ENCODE measurements around the gene SCGB3A1.

SCGB3A1 gene, protein sequence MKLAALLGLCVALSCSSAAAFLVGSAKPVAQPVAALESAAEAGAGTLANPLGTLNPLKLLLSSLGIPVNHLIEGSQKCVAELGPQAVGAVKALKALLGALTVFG
- total RNA-seq: 0.44 to 0.82 reads per million in 2 donors

DNA sequence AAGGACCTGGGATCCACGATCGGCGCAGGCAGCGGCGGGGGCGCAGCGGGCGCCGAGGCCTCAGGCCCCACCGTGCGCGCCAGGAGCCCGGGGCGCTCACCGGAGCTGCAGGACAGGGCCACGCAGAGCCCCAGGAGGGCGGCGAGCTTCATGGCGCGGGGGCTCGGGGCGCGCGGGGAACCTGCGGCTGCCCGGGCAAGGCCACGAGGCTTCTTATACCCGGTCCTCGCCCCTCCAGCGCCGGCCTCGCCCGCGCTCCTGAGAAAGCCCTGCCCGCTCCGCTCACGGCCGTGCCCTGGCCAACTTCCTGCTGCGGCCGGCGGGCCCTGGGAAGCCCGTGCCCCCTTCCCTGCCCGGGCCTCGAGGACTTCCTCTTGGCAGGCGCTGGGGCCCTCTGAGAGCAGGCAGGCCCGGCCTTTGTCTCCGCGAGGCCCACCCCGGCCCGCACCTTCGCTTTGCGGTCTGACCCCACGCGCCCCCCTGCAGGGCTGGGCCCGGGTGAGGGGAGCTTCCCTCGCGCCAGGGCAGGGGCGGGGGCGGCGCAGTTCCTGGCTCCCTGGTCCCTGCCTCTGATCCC is at the start of gene SCGB3A1:
TSS of gene SCGB3A1 (minus strand) at position 189 of the 577 bp plus-strand sequence. CDS start at position 152, 37 bp downstream.
- DNase-seq: no peak

DNA sequence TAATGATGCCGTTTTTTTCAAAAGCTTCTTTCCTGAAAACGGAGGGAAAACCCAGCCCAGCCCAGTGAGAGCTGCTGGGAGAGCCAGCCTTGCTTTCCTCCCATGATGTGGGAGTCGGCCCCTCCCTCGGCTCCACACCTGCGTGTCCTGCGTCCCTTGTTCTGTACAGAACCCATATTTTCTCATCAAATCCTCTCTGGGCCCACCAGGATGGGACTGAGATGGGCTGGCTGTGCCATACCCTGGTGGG is 49.2 kb upstream of the SCGB3A1 start:
- no peak for DNase-seq

DNA sequence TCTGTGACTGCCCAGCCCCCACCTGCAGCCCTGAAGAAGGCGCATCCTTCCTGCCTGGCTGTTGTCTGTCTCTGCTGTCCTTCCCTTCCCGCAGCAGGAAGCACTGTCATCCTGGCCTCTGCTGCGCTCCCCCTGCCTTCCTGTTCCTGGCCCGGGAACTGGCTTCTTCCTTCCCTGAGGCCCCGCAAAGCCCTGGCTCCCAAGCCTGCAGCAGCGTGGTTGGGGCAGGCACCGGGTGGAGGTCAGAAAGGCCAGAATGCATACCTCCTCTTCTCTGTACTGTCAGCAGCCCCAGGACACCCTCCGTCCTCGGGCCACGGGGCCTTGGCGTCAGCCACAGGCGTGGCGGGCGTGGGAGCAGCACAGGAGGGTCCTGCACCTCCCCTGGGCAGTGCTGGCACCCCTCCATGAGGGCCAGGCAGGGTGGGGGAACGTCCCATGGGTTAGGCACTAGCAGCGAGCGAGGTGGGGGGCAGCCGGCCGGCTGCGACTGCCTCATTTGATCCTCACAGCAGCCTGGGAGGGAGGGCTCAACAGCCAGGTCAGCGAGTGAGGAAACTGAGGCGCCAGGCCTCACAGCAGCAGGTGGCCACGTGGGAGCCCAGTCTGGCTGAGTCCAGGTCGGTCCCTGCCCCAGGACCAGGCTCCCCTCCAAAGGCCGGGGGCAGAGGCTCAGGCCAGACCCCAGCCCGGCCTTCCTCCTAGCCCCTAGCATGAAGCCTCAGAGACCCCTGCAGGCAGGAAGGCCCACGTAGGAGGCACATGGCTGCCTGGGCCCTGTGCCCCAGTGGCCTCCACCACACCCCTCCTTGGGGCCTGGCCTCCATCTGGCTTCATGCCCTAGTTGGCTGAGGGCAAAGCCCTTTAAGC is 48.7 kb upstream of the SCGB3A1 start:
- no peak for DNase-seq

DNA sequence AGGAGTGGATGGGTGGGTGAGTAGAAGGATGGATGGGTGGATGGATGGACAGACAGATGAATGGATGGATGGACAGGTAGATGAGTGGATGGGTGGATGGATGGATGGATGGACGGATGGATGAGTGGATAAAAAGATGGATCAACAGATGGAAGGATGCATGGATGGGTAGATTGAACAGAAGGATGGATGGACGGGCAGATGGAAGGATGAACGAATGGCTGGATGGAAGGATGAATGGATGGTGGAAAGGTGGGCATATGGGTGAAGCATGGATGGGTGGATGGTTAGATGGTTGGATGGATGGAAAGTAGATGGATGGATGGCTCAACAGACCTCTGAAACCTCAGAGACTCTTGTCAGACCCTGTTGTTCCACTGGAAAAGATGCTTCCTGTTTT is 48.0 kb upstream of the SCGB3A1 start:
- no peak for DNase-seq

DNA sequence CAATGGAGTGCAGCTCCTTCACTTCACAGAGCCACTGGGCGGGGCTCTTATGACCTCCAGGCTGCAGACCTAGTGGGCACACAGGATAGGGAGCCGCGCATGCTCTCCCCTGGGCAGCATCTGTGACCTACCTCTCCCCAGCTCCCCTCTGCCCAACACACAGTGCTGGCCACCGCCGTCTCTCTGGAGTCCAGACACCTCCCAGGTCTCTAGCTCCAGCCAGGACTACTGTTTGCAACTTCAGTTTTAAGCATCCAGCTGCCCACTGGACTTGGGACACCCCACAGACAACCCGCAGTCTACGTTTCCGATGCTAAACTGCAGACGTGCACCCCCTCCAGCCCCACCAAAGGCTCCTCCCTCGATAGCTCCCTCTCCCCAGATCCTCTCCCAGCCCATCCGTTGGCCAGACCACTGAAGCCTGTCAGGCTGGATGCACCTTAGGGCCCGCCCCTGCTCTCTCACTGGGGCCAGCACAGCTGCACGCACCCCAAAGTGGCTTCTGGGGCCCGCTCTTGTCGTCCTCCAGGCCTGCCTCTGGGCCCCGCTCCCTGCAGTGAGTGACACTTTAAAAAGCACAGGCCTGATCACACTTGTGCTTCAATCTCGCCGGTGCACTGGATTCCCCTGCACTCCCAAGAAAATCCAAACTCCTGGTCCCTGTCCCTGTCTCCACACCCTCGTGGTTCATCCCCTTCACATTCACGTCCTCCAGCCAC is 46.8 kb upstream of the SCGB3A1 start:
- DNase-seq: no peak

DNA sequence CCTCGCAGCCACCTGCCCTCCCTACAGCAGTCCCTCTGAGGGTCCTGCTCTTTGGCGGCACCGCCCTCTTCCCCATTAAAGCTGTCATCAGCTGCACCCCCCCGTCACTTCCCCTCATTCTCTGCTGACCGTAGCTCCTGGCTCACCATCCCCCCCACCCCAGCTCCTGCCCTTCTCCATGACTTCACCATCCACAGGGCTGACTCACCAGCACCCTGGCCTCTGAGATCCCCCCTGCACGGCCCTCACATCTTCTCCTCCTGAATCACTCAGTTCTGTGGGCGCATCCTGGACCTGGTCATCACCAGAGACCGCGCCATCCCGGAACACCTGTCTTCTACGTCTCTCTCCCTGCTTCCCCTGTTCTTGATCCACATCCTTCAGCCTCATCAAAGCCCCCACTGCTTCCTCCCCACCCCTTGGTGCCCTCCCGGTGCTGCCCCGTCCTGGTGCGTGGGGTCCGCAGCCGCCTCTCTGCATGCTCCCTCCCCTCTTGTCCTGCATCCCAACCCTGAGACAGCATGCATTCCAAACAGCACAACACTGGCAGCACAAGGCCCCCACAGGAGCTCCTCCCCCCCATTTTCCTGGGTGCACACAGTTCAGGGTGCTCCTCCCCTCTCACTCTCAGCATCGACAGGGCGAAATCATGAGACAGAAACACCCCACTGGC is 45.2 kb upstream of the SCGB3A1 start:
- DNase-seq: no peak

DNA sequence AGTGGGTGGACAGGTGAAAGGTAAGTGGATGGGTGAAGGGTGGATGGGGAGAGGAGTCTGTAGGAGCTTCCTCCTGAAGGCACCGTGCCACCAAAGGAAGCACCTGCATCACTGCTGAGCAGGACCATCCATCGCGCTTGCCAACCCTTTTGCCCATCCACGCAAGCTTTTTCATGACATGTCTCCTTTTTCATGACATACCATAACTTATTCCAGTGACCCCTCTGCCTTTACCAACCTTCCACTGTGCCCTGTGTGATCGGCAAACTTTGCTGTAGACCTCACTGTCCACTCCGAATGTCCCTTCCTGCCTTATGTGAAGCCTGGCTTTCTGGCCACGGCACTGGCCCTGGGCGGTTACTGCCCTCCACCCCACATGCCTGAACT is 44.7 kb upstream of the SCGB3A1 start:
- DNase-seq: no peak

DNA sequence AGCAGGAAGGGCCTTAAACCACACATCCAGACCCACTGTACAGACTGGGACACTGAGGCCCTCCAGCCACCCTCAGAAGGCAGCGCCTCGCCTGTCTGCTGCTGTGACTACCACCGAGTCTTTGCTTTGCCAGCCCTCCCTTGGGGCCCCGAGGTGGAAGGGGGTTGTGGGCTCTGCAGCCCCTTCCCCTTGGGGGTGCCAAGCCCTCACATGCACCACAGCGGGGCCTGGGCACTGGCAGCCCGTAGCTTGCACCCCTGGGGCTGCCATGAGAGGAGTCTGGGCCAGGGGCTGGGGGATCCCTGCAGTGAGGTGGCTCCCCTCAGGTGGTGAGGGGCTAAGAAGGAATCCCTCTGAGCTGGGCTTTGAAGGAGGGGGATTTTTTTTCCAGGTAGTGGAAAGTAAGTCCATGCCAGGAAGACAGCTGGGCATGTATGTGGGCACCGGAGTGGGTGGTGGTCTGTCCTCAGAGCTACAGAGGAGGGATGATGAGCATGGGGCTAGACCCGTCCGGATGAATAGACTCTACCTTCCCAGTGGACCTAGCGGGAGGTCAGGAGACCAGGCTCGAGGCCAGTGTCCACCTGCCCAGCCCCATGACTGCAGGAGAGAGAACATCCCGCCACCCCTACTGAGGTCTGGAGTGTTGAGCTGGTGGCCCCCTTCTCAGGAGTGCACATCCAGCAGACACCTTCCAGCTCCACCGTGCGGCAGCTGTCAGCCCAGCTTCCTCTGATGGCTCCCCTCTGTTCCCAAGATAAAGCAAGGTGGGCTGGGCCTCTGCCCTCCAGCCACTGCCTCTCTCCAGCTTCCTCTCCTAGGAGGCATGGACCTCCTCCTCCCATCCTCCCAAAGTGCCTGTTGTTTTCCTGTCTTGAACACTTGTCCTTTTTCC is 42.2 kb upstream of the SCGB3A1 start:
- no peak for DNase-seq

DNA sequence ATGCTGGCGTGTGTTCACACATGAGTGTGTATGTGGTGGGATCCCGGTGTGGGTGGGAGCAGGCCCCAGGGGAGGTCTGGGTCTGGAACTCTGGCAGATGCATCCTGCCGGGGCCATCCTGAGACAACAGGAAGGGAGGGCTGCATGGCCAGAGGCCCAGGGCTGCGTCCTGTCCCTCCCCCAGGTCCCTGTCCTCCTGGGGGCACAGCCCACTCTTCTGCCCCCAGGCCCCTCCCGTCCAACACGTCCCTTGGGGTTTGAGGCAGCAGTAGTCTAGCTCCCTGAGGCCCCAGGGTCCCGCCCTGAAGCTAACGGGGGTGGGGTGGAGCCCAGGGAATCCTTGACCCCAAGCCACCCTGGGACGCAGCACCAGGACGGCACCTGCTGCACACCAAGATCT is 41.5 kb upstream of the SCGB3A1 start:
- no peak for DNase-seq

DNA sequence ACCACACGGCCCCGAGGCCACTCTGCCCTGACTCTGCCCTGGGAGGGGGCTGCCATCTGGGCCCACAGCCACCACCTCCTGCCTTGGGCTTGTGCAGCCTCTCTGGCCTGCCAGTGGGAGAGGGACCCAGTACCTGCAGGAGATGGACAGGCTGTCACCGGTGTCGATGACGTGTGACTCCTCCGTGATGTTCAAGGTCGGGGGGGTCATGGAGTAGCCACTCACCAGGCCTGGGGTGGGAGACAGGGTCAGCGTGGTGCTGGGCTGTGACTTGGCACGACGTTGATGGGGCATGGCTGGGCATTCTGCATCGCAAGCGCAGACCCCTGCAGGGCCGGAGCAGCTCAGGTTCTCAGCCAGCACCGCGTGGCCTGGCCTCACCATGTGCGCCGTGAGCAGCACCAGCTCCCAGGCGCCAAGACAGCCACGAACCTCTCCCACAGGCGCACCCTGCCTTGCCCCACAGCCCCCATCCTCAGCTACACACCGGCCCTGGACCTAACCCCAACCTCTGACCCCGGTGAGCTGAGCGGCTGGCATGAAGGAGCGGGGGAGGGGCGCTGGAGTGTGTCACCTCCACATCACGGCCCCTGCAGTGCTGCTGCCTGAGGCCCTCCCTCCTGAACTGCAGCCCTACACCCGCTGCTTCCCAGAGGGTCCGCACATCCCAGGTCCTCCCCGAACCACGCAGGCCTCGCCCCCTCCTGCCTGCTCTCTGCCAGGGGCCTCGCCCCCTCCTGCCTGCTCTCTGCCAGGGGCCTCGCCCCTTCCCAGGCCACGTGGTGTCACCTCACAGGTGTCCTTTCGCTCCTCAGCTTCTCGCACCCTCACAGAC is 40.5 kb upstream of the SCGB3A1 start:
- no peak for DNase-seq

DNA sequence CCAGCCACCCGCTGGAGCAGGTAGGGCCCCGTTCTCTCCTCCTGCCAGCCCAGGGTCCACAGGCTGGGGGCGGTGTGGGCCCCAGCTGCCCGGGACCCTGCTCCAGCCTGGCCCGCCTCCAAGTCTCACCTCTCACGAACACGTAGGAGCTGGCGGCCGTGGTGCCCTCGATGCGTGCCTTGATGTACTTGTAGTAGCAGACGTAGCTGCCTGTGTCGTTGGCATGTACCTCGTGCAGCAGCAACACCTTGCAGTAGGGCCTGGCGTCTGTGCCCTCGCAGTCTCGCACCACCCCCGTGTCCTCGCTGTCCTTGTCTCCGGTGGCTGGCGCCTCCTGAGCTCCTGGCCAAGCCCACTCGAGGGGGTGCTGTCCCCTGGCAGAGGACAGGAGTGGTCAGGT is 39.1 kb upstream of the SCGB3A1 start:
- no peak for DNase-seq

DNA sequence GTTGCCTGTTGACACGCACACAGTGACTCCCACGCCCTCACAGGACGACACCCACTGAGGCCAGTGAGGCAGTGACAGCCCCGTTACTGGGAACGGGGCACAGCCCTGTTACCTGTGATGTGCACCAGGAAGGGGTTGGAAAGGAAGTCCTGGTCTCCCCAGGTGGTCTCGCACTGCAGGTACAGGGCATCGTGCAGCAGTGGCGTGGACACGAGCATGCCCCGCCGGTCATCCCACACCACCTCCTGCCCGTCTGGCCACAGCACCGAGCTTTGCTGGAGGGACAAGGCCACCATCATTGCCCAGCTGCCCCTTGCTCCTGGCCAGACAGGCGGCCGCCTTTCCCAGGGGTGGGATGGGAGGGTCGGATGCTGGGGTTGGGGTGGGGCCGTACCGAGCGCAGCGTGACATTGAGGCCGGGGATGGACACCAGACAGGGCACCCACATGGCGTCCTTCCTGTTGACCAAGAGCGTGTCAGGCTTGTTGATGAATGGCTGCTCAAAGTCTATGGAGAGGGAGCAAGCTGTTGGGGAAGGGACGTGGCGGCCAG is 38.6 kb upstream of the SCGB3A1 start:
- DNase-seq: no peak

DNA sequence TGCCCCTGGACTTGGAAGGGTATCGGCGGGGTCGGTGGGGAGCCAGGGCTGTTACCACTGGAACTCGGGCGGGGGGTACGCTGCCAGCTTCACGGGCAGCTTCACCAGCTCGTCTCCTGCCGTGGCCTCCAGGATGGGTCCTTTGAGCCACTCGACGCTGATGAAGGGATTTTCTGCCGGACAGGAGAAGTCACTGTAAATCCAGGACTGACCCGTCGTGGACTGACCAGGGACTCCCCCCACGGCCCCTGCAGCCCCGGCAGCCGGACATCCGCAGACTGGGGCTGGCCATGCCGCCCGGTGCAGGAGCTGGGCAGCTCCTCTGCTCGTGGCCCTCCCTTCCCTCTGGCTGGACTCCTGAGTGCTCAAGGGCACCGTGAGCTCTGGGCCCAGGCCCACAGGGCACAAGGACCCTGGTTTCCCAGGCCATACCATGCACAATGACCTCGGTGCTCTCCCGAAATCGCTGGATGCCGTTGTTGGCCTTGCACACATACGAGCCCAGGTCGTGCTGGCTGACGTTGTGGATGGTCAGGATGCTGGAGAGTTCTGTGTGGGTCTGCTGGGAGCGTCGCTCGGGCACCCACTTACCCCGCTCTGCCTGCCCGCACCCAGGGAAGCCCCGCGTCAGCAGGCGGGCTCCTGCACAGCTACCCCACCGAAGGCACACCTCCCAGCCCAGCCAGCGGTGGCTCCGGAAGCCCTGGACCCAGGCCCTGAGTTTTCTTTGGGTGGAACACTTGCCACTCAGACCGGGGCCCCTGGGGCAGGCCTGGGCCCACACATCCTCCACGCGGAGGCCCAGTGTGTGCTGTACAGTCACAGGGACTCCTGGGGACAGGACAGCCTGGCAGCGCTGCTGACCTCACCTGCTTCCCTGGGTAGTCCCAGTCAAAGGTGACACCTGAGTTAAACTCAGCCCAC is 37.8 kb upstream of the SCGB3A1 start:
- DNase-seq: no peak

DNA sequence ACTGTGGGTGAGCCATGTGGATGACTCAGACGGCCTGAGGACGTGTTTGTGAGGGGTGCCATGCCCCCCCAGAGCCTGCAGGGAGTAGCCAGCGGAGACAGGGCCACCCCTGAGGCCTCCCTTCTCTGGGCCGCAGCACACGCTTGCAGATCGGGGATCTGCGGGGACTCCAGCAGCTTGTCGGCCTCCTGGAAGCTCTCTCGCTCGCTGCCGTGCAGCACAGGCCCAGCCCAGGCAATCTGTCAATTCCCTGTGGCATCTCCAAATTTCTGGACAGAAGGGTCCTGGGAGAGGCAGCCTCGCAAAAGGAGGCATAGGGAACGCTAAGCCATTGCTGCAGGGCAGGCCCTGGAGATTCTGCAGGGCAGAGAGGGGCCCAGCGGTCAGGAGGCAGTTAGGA is 36.9 kb upstream of the SCGB3A1 start:
- no peak for DNase-seq

DNA sequence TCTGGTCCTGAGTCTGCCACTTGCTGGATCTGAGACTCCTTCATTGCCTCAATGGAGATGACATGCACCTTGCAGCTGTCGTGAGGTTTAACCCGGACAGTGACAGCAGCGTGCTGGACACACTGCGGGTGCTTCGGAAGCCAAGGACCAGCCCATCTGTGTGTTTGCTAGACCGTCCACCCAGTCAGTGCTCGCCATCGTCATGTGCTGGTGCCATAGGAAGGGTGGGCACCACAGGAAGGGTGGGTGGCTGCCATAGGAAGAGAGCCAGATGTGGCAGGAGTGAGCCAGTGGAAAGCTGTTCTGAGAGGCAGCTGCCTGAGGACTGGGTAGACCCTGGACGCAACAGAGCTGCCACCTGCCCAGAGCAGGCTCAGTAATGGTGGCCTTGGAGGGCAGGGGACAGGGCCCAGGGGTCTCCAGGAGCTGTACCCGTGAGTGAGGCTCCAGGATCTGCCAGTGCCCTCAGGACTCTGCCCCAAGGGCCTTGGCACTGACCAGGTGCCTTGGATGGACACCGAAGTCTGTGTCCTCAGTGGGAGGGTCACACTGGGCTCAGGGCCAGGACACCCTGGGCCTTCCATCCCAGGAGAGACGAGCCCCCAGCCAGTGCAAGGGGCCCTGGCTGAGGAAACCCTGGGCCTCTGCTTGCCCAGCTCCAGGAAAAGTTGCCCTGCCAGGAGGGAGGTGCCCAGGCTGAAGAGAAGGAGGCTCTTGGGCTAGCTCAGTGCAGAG is 36.3 kb upstream of the SCGB3A1 start:
- DNase-seq: no peak

DNA sequence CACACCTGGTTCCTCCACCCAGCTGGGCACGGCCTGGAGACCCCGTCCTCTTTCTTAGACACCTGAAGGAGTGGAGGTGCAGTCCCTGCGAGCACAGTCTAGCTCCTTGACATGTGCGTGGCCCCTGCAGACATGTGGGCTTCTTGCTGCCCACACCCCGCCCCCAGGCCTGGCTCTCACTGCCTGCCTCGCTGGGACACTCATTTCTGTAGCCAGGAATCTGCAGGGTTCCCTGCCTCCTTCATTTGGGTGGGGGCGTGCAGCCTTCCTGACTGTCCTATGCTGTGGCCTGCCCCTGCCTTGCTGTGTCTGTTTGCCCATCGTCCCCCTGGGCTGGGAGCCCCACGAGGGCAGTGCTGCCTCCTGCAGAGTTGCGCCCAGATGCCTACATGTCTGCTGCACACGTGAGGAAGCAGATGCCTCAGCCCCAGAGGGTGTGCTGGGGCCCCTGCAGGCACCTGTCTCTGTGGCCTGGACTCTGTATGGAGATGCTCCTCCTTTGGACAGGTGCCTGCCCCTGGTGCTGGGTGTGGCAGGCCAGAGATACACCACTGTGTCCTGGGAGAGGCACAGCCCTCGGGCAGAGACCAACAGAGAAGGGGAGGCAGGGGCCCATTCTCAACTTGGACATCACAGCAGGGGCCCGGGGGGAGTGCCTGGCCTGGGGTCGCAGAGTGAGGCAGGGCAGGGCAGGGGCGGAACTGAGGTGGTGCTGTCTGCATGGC is 35.5 kb upstream of the SCGB3A1 start:
- no peak for DNase-seq

DNA sequence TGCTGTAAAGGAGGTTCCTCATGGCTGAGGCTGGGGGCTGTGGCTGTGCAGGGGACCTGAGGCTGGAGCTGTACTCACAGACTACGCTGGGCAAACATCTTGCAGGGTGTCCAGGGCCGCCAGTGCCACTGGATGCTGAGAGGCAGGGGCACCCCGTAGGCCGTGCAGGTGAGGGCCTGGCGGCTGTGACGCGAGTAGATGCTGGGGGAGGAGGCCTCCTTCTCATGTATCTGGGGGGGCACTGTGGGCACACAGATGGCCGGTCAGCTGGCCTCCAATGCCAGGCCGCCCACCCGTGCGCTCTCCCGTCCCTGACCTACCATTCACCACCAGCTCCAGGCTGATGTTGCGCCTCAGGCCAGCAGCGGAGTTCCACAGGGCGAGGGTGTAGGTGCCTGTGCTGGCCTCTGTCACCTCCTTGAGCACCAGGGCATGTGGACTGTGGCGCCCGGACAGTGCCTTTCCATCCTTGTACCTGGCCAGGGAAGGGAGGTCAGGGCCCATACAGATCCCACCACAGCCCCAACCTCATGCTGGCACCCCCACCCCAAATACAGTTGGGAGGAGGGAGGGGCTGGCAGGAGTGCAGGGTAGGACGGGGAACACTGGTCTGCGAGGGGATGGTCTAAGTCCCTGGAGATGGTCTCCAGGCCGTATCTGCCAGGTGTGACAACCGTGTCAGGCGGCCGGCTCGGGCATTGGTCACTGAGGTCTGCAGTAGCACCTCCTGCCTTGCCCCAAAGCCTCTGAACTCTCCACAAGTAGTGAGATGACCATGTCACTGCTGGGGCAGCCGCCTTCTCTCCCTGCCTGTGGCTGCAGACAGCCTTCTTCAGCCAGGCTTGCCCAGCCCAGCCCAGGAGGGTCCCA is 34.7 kb upstream of the SCGB3A1 start:
- DNase-seq: no peak

Data from activated gamma-delta T cell (primary cell).